HepG2 (cell line): Measurements from ENCODE around the gene ANKRD11. TPM values are rescaled to one million over a fixed set of nuclear protein-coding genes. Genes with fewer than 3 reads are reported as not detected.

Source experiments
- ATAC-seq: fragments of 200-7000 bp; cut with Tn5 transposase; 3 replicates; pipeline ENCODE4 v1.9.1; 2020; ENCODE audit warnings: mild to moderate bottlenecking, moderate library complexity
- BruUV-seq: library from RNA; stranded (reverse); fragments of 400-500 nt; replicated peaks from 2 replicates; lab custom pipeline; 2021; lab: Mats Ljungman, UMichigan
- CTCF ChIA-PET: fragments of 300-600 bp; formaldehyde crosslinking; extraction: SDS; loops from one replicate; lab custom pipeline; 2021; ENCODE audit warnings: low total read pairs, inconsistent platforms, low intra/inter-chr PET ratio; lab: Yijun Ruan, JAX
- POLR2A ChIA-PET: fragments of 350-600 bp; sonication (Branson Sonifier 250); formaldehyde crosslinking; loops from one replicate; lab custom pipeline; 2020; ENCODE audit warnings: antibody characterized with exemption, inconsistent platforms; lab: Yijun Ruan, JAX
- DNase-seq: peaks from one replicate; pipeline ENCODE4 v3.0.0-alpha.2; 2015; ENCODE audit warnings: low spot score
- FAIRE-seq: peaks from 3 replicates; lab custom pipeline; 2011; peaks lifted over from hg19 to GRCh38; lab: Jason Lieb, UNC
- H2AFZ ChIP-seq: one replicate; pipeline ENCODE4 v1.6.1; 2011; ENCODE audit warnings: low read length, inconsistent platforms
- H3K27ac ChIP-seq: fragments of 300-600 bp; 3 replicates; pipeline ENCODE4 v1.8.0; 2011; ENCODE audit warnings: mixed run types, mild to moderate bottlenecking, mixed read lengths, low read length, inconsistent platforms; ENCODE audit not compliant: insufficient read depth; ENCODE audit errors: extremely low read length
- H3K27me3 ChIP-seq, 2 experiments: fragments of 200-600 bp in 1 of 2; 2 replicates in 1 of 2; 3 replicates in 1 of 2; pipeline versions ENCODE4 v1.6.0 to v1.8.0; 2011; ENCODE audit warnings: low read length in 2 of 2, mild to moderate bottlenecking in 2 of 2, moderate library complexity in 2 of 2, inconsistent platforms in 1 of 2; ENCODE audit not compliant: insufficient read depth in 2 of 2, control insufficient read depth in 1 of 2
- H3K36me3 ChIP-seq, 2 experiments: fragments of 200-600 bp in 1 of 2; replicated peaks in 1 of 2; 2 replicates in 1 of 2; 3 replicates in 1 of 2; pipeline versions ENCODE4 v1.5.1 to v1.8.0; 2011; ENCODE audit warnings: low read length in 2 of 2, inconsistent platforms in 1 of 2; ENCODE audit not compliant: insufficient read depth in 2 of 2, control insufficient read depth in 1 of 2
- H3K4me1 ChIP-seq: 2 replicates; pipeline ENCODE4 v1.5.1; 2012; ENCODE audit warnings: low read length, inconsistent platforms; ENCODE audit not compliant: insufficient read depth
- H3K4me2 ChIP-seq: 2 replicates; pipeline ENCODE4 v1.6.0; 2011; ENCODE audit warnings: low read depth, low read length, inconsistent platforms
- H3K4me3 ChIP-seq, 3 experiments: fragments of 200-600 bp in 1 of 3; sonication (generic), shearing (Covaris generic) in 1 of 3; replicated peaks in 1 of 3; 2 replicates each; pipeline ENCODE4 v1.5.1; 2011 to 2016; ENCODE audit warnings: low read length in 3 of 3, inconsistent platforms in 2 of 3, low read depth in 2 of 3, mild to moderate bottlenecking in 2 of 3, control low read depth in 1 of 3, mixed read lengths in 1 of 3; ENCODE audit not compliant: insufficient read depth in 1 of 3
- H3K79me2 ChIP-seq: one replicate; pipeline ENCODE4 v1.6.1; 2011; ENCODE audit warnings: low read length, inconsistent platforms; ENCODE audit not compliant: insufficient read depth
- H3K9ac ChIP-seq: 2 replicates; pipeline ENCODE4 v1.6.0; 2011; ENCODE audit warnings: mild to moderate bottlenecking, low read depth, low read length, inconsistent platforms; ENCODE audit not compliant: insufficient read depth
- H3K9me3 ChIP-seq: 2 replicates; pipeline ENCODE4 v1.5.1; 2012; ENCODE audit warnings: mild to moderate bottlenecking, low read length
- H4K20me1 ChIP-seq: 2 replicates; pipeline ENCODE4 v1.6.0; 2011; ENCODE audit warnings: inconsistent platforms, mild to moderate bottlenecking, low read length, moderate library complexity; ENCODE audit not compliant: insufficient read depth
- GATAD2A ChIP-seq: IDR thresholded peaks from 2 replicates; pipeline ENCODE4 v1.6.1; 2016
- NR2F6 ChIP-seq, 2 experiments: IDR thresholded peaks; 2 replicates each; pipeline ENCODE4 v1.6.1; 2016; ENCODE audit warnings: antibody characterized with exemption in 1 of 2, mild to moderate bottlenecking in 1 of 2
- PHF20 ChIP-seq: sonication (generic); formaldehyde crosslinking; IDR thresholded peaks from 2 replicates; pipeline ENCODE4 v1.5.0; 2020; ENCODE audit warnings: mild to moderate bottlenecking, missing genetic modification reagents
- SALL1 ChIP-seq: sonication (generic); formaldehyde crosslinking; IDR thresholded peaks from 2 replicates; pipeline ENCODE4 v1.8.0; 2022; ENCODE audit warnings: mild to moderate bottlenecking, missing genetic modification reagents
- ZBTB7A ChIP-seq: sonication (generic); formaldehyde crosslinking; IDR thresholded peaks from 2 replicates; pipeline ENCODE4 v1.8.0; 2022; ENCODE audit warnings: mild to moderate bottlenecking, missing genetic modification reagents
- ZBTB7B ChIP-seq: sonication (generic); formaldehyde crosslinking; IDR thresholded peaks from 2 replicates; pipeline ENCODE4 v1.4.0; 2020; ENCODE audit warnings: missing genetic modification reagents
- ZFP36L2 ChIP-seq: sonication (generic); formaldehyde crosslinking; IDR thresholded peaks from 2 replicates; pipeline ENCODE4 v1.4.0; 2020; ENCODE audit warnings: missing genetic modification reagents
- ZNF441 ChIP-seq: sonication (generic); formaldehyde crosslinking; IDR thresholded peaks from 2 replicates; pipeline ENCODE4 v1.7.0; 2021; ENCODE audit warnings: missing genetic modification reagents, borderline replicate concordance
- ZNF451 ChIP-seq: sonication (generic); formaldehyde crosslinking; IDR thresholded peaks from 2 replicates; pipeline ENCODE4 v1.5.0; 2020; ENCODE audit warnings: mild to moderate bottlenecking, missing genetic modification reagents
- ZNF572 ChIP-seq: sonication (generic); formaldehyde crosslinking; IDR thresholded peaks from 2 replicates; pipeline ENCODE4 v1.5.1; 2020; ENCODE audit warnings: mild to moderate bottlenecking, missing genetic modification reagents
- ZNF772 ChIP-seq: sonication (generic); formaldehyde crosslinking; IDR thresholded peaks from 2 replicates; pipeline ENCODE4 v1.5.0; 2020; ENCODE audit warnings: mild to moderate bottlenecking, missing genetic modification reagents
- ZNF788 ChIP-seq: sonication (generic); formaldehyde crosslinking; IDR thresholded peaks from 2 replicates; pipeline ENCODE4 v1.5.0; 2020; ENCODE audit warnings: mild to moderate bottlenecking, missing genetic modification reagents, borderline replicate concordance
- WGBS: methylation state at CpG from one replicate; pipeline ENCODE4 v1.1.6; 2017; ENCODE audit warnings: low lambda C conversion rate; 5-methylcytosine and 5-hydroxymethylcytosine counted together
- in situ Hi-C: cut with HindIII; loops from 2 replicates; pipeline ENCODE4 v1.10.0; 2017; ENCODE audit warnings: low pct_unique_long_range_greater_than_20kb; ENCODE audit not compliant: extremely low pct_ligation_motif_present
- intact Hi-C: fragments of 100-400 bp; cut with micrococcal nuclease; formaldehyde crosslinking; loops from one replicate; pipeline ENCODE4 v1.10.0; 2022; ENCODE audit not compliant: unreplicated experiment
- polyA plus RNA-seq, 8 experiments: library from polyadenylated mRNA; depleted of rRNA in 3 of 8; stranded (reverse) in 7 of 8; unstranded in 1 of 8; fragments of >200 nt; fragmentation: Illumina TruSeq in 4 of 8; extraction: Trizol in 4 of 8; gene quantifications; 2 replicates each; pipeline versions ENCODE4 v1.2.1 to v1.2.3, GENCODE V29; 2011 to 2016; ENCODE audit warnings: low read depth in 4 of 8, missing spikeins in 1 of 8, mixed read lengths in 1 of 8; ENCODE audit not compliant: insufficient read depth in 1 of 8
- total RNA-seq, 5 experiments: library from RNA; depleted of rRNA; stranded (reverse); fragments of >200 nt; fragmentation: Illumina TruSeq; extraction: Trizol; gene quantifications; 2 replicates each; pipeline ENCODE4 v1.2.3, GENCODE V29; 2016; ENCODE audit warnings: low read depth in 1 of 5
- TF ChIP-seq, protein P1 (sequence below): sonication (generic); formaldehyde crosslinking; IDR thresholded peaks from 2 replicates; pipeline ENCODE4 v1.5.0; 2020; ENCODE audit warnings: mild to moderate bottlenecking, missing genetic modification reagents
- TF ChIP-seq, protein P2 (sequence below): sonication (generic); formaldehyde crosslinking; conservative IDR thresholded peaks from 2 replicates; pipeline ENCODE4 v1.4.0; 2020; ENCODE audit warnings: mild to moderate bottlenecking, missing genetic modification reagents, moderate library complexity
- TF ChIP-seq, protein P3 (sequence below), 2 experiments: sonication (generic) in 1 of 2; formaldehyde crosslinking in 1 of 2; IDR thresholded peaks; 2 replicates each; pipeline versions ENCODE4 v1.5.1 to v1.6.1; 2011 to 2020; ENCODE audit warnings: borderline replicate concordance in 1 of 2, low read depth in 1 of 2, low read length in 1 of 2, mild to moderate bottlenecking in 1 of 2, missing genetic modification reagents in 1 of 2, moderate library complexity in 1 of 2

Gene ANKRD11
- total and polyA plus RNA-seq, 2 of the 13 experiments (the other 11 are each of a cell fraction or from before 2014, with no cell fraction given) = 21.4 to 38.4 TPM

DNA sequence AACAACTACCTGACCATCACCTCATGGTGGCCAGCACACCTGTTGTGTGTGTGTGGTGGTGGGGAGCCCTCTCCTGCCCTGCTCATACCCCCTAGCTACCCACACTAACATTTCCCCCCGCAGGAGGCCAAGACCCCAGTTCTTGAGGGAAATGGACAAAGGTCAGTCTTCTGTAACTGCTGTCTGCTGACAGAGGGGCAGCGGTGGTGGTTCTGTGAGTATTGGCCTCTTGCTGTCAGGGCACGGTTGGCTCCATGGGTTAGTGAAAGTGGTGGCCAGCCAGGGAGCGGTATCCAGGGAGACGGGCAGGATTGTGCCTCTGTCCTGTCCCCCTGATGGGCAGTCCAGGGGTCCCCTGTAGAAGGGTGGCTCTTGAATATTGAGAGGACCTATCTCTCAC lies 246.7 kb downstream of the ANKRD11 start:
- BruUV-seq = no TSS peak
- TF ChIP-seq, protein P1, sequence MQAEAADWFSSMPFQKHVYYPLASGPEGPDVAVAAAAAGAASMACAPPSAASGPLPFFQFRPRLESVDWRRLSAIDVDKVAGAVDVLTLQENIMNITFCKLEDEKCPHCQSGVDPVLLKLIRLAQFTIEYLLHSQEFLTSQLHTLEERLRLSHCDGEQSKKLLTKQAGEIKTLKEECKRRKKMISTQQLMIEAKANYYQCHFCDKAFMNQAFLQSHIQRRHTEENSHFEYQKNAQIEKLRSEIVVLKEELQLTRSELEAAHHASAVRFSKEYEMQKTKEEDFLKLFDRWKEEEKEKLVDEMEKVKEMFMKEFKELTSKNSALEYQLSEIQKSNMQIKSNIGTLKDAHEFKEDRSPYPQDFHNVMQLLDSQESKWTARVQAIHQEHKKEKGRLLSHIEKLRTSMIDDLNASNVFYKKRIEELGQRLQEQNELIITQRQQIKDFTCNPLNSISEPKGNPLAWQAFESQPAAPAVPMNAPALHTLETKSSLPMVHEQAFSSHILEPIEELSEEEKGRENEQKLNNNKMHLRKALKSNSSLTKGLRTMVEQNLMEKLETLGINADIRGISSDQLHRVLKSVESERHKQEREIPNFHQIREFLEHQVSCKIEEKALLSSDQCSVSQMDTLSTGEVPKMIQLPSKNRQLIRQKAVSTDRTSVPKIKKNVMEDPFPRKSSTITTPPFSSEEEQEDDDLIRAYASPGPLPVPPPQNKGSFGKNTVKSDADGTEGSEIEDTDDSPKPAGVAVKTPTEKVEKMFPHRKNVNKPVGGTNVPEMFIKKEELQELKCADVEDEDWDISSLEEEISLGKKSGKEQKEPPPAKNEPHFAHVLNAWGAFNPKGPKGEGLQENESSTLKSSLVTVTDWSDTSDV (CRISPR knock-in tag) = no peak
- TF ChIP-seq ZNF788 (CRISPR knock-in tag) (peak; percentile 47; the same call in 1 of the 2 replicates), ZBTB7B (CRISPR knock-in tag) (peak; percentile 73; the same call in 1 of the 2 replicates), ZNF772 (CRISPR knock-in tag) (0 out of 2 replicates have a peak, but pooled peaks have one; percentile 52), PHF20 (CRISPR knock-in tag) (no peak), ZNF572 (CRISPR knock-in tag) (0 out of 2 replicates have a peak, but pooled peaks have one; percentile 5), ZNF451 (CRISPR knock-in tag) (0 out of 2 replicates have a peak, but pooled peaks have one; percentile 43), SALL1 (CRISPR knock-in tag) (0 out of 2 replicates have a peak, but pooled peaks have one; percentile 24), ZBTB7A (CRISPR knock-in tag) (0 out of 2 replicates have a peak, but pooled peaks have one; percentile 61), ZNF441 (CRISPR knock-in tag) (no peak), GATAD2A (CRISPR knock-in tag) (peak; percentile 25; the same call in 1 of the 2 replicates), ZFP36L2 (no peak), NR2F6 (IDR thresholded peaks at IDR 0.05) (no peak), NR2F6 (CRISPR knock-in tag; IDR thresholded peaks at IDR 0.05) (peak; percentile 42; the same call in 1 of the 2 replicates)
- TF ChIP-seq, protein P2, sequence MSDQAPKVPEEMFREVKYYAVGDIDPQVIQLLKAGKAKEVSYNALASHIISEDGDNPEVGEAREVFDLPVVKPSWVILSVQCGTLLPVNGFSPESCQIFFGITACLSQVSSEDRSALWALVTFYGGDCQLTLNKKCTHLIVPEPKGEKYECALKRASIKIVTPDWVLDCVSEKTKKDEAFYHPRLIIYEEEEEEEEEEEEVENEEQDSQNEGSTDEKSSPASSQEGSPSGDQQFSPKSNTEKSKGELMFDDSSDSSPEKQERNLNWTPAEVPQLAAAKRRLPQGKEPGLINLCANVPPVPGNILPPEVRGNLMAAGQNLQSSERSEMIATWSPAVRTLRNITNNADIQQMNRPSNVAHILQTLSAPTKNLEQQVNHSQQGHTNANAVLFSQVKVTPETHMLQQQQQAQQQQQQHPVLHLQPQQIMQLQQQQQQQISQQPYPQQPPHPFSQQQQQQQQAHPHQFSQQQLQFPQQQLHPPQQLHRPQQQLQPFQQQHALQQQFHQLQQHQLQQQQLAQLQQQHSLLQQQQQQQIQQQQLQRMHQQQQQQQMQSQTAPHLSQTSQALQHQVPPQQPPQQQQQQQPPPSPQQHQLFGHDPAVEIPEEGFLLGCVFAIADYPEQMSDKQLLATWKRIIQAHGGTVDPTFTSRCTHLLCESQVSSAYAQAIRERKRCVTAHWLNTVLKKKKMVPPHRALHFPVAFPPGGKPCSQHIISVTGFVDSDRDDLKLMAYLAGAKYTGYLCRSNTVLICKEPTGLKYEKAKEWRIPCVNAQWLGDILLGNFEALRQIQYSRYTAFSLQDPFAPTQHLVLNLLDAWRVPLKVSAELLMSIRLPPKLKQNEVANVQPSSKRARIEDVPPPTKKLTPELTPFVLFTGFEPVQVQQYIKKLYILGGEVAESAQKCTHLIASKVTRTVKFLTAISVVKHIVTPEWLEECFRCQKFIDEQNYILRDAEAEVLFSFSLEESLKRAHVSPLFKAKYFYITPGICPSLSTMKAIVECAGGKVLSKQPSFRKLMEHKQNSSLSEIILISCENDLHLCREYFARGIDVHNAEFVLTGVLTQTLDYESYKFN (CRISPR knock-in tag) = peak; percentile 31; the same call in 1 of the 2 replicates
- TF ChIP-seq, protein P3, sequence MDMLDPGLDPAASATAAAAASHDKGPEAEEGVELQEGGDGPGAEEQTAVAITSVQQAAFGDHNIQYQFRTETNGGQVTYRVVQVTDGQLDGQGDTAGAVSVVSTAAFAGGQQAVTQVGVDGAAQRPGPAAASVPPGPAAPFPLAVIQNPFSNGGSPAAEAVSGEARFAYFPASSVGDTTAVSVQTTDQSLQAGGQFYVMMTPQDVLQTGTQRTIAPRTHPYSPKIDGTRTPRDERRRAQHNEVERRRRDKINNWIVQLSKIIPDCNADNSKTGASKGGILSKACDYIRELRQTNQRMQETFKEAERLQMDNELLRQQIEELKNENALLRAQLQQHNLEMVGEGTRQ (IDR thresholded peaks at IDR 0.05; ENCODE audit: low read depth, low read length) = no peak
- TF ChIP-seq, protein P3 (CRISPR knock-in tag; IDR thresholded peaks at IDR 0.05; ENCODE audit: borderline replicate concordance) = peak; percentile 14; the same call in 1 of the 2 replicates

More for the DNA sequence above, 246.7 kb downstream of the ANKRD11 start:
- Histone ChIP-seq H2AFZ (no peak overlapping the region), H4K20me1 (no peaks in the 10 kb centered on the region), H3K27me3 (no peaks in the 10 kb centered on the region; a peak in 1 of 5 replicates), H3K4me3 (peak overlapping the region in 1 of 3 experiments; percentile 23; a peak in 1 of 6 replicates), H3K27ac (peak overlapping the region; percentile 49), H3K4me2 (peak overlapping the region; percentile 64), H3K79me2 (peaks cover 8% of the 10 kb centered on the region), H3K4me1 (peaks cover 53% of the 10 kb centered on the region), H3K9ac (peak overlapping the region; percentile 42; the same call in 1 of the 2 replicates), H3K9me3 (no peaks in the 10 kb centered on the region), H3K36me3 (no peaks in the 10 kb centered on the region)
- ChIA-PET POLR2A (interaction anchor here (0.8 to 6.6 kb wide), 2 partner anchors 18 to 26 kb away, joined by 3 to 78 read pairs; partner anchors contain the start of gene ZNF778), CTCF (no interaction called here)
- 31% methylated on average over 4 of the region's 5 CpGs for WGBS
- FAIRE-seq (no peak), ATAC-seq (no peak), DNase-seq (no peak)
- in situ Hi-C loops = no loop called here
- intact Hi-C loops = loop anchor here (5.0 kb wide), 1 partner anchor 264 kb away; the partner anchor contains the start of gene SPG7
